GM23338 (cell line): Measurements from ENCODE around the gene SCFD1.

Experiments used
- CREB1 ChIP-seq: fragments of 250-450 bp; sonication (Bioruptor Pico); IDR thresholded peaks from 2 replicates; pipeline ENCODE4 v1.5.0; 2020; ENCODE audit warnings: low read depth, mild to moderate bottlenecking, moderate library complexity
- EZH2 ChIP-seq: fragments of 200-600 bp; sonication (generic); IDR thresholded peaks from one replicate; pipeline ENCODE4 v1.8.0; 2017; ENCODE audit warnings: antibody characterized with exemption, mild to moderate bottlenecking, low read depth; ENCODE audit not compliant: unreplicated experiment
- EZH2phosphoT487 ChIP-seq: fragments of 200-600 bp; sonication (generic); IDR thresholded peaks from one replicate; pipeline ENCODE4 v1.8.1; 2018; ENCODE audit warnings: antibody characterized with exemption; ENCODE audit not compliant: unreplicated experiment
- JUNB ChIP-seq: IDR thresholded peaks from one replicate; pipeline ENCODE4 v1.6.1; 2016; ENCODE audit warnings: antibody characterized with exemption; ENCODE audit not compliant: unreplicated experiment
- POLR2AphosphoS5 ChIP-seq: IDR thresholded peaks from 2 replicates; pipeline ENCODE4 v1.6.1; 2016; ENCODE audit warnings: antibody characterized with exemption, low read depth
- TF ChIP-seq, protein P1 (sequence below), 2 experiments: fragments of 200-600 bp in 1 of 2; sonication (generic) in 1 of 2; conservative IDR thresholded peaks; 2 replicates each; pipeline versions ENCODE4 v1.5.1 to v1.6.1; 2016 to 2017; ENCODE audit warnings: antibody characterized with exemption in 2 of 2, low read depth in 2 of 2, mild to moderate bottlenecking in 2 of 2, moderate library complexity in 1 of 2
- TF ChIP-seq, protein P2 (sequence below): IDR thresholded peaks from 2 replicates; pipeline ENCODE4 v1.6.1; 2016; ENCODE audit warnings: antibody characterized with exemption
- TF ChIP-seq, protein P3 (sequence below): IDR thresholded peaks from one replicate; pipeline ENCODE4 v1.6.1; 2018; ENCODE audit warnings: antibody characterized with exemption; ENCODE audit not compliant: unreplicated experiment

DNA sequence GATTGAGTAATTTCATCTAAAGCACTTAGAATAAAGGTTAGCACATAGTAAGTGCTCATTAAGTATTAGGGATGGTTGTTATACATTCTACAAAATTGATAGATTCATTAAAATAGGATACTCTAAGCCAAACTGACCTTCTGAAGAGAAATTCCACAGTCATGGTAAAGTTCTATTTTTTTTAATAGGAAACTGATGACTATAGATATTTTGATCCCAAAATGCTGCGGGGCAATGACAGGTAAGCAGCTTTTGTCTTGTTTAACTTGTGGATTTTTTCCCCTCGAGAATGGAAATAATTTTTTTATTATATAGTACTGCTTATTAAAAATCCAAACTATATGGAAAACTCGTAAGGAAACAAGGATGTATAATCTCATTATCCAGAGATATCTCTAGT, 97.0 kb downstream of the SCFD1 start:
- no peak for TF ChIP-seq EZH2
- TF ChIP-seq JUNB = no peak
- no peak for TF ChIP-seq POLR2AphosphoS5
- TF ChIP-seq, protein P1, sequence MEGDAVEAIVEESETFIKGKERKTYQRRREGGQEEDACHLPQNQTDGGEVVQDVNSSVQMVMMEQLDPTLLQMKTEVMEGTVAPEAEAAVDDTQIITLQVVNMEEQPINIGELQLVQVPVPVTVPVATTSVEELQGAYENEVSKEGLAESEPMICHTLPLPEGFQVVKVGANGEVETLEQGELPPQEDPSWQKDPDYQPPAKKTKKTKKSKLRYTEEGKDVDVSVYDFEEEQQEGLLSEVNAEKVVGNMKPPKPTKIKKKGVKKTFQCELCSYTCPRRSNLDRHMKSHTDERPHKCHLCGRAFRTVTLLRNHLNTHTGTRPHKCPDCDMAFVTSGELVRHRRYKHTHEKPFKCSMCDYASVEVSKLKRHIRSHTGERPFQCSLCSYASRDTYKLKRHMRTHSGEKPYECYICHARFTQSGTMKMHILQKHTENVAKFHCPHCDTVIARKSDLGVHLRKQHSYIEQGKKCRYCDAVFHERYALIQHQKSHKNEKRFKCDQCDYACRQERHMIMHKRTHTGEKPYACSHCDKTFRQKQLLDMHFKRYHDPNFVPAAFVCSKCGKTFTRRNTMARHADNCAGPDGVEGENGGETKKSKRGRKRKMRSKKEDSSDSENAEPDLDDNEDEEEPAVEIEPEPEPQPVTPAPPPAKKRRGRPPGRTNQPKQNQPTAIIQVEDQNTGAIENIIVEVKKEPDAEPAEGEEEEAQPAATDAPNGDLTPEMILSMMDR (conservative IDR thresholded peaks at IDR 0.05; ENCODE audit: low read depth in 2 of 2) = no peak
- TF ChIP-seq, protein P2, sequence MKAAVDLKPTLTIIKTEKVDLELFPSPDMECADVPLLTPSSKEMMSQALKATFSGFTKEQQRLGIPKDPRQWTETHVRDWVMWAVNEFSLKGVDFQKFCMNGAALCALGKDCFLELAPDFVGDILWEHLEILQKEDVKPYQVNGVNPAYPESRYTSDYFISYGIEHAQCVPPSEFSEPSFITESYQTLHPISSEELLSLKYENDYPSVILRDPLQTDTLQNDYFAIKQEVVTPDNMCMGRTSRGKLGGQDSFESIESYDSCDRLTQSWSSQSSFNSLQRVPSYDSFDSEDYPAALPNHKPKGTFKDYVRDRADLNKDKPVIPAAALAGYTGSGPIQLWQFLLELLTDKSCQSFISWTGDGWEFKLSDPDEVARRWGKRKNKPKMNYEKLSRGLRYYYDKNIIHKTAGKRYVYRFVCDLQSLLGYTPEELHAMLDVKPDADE = no peak
- TF ChIP-seq, protein P3, sequence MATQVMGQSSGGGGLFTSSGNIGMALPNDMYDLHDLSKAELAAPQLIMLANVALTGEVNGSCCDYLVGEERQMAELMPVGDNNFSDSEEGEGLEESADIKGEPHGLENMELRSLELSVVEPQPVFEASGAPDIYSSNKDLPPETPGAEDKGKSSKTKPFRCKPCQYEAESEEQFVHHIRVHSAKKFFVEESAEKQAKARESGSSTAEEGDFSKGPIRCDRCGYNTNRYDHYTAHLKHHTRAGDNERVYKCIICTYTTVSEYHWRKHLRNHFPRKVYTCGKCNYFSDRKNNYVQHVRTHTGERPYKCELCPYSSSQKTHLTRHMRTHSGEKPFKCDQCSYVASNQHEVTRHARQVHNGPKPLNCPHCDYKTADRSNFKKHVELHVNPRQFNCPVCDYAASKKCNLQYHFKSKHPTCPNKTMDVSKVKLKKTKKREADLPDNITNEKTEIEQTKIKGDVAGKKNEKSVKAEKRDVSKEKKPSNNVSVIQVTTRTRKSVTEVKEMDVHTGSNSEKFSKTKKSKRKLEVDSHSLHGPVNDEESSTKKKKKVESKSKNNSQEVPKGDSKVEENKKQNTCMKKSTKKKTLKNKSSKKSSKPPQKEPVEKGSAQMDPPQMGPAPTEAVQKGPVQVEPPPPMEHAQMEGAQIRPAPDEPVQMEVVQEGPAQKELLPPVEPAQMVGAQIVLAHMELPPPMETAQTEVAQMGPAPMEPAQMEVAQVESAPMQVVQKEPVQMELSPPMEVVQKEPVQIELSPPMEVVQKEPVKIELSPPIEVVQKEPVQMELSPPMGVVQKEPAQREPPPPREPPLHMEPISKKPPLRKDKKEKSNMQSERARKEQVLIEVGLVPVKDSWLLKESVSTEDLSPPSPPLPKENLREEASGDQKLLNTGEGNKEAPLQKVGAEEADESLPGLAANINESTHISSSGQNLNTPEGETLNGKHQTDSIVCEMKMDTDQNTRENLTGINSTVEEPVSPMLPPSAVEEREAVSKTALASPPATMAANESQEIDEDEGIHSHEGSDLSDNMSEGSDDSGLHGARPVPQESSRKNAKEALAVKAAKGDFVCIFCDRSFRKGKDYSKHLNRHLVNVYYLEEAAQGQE = no peak
- TF ChIP-seq EZH2phosphoT487 = no peak
- no peak for TF ChIP-seq CREB1 (CRISPR knock-in tag)
